Esophagus muscularis mucosa (tissue), 3 donors: ENCODE measurements around the gene IP6K1.
"Not testable (repeated sequence)": the region's sequence is repeated elsewhere in the genome, so short reads cannot be mapped to it uniquely, and the experiment has no call there.

ENCODE experiments used
- POLR2AphosphoS5 ChIP-seq, 2 donors: sonication (generic); formaldehyde crosslinking; IDR thresholded peaks; one replicate each; pipeline ENCODE4 v1.6.1; 2017; ENCODE audit warnings: antibody characterized with exemption in 2 of 2
- TF ChIP-seq, protein P1 (sequence below), 3 experiments: fragments of 200-600 bp in 2 of 3; fragments of 450-650 bp in 1 of 3; sonication (generic) in 2 of 3; IDR thresholded peaks; one replicate each; pipeline ENCODE4 v1.5.1; 2017 to 2019; ENCODE audit warnings: antibody characterized with exemption in 3 of 3, mild to moderate bottlenecking in 2 of 3, moderate library complexity in 1 of 3

DNA sequence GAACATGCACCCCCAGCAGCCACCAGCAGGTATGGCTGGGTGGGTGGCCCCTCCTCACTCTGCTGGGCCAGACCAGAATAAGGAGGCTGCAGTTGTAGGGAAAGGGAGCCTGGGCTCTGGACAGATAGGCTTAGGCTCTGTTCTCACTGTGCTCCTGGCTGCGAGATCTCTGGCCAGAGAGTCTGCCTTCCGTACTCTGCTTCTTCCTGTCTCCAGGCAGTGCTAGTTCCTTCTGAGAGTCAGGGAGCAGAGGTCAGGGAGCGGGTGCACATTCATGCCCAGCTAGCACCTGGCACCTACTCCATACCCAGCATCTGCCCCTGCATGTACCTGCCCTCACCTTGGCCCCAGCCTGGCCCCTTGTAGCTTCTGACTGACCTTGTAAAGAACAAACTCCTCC is 94.9 kb downstream of the IP6K1 start:
- TF ChIP-seq, protein P1, sequence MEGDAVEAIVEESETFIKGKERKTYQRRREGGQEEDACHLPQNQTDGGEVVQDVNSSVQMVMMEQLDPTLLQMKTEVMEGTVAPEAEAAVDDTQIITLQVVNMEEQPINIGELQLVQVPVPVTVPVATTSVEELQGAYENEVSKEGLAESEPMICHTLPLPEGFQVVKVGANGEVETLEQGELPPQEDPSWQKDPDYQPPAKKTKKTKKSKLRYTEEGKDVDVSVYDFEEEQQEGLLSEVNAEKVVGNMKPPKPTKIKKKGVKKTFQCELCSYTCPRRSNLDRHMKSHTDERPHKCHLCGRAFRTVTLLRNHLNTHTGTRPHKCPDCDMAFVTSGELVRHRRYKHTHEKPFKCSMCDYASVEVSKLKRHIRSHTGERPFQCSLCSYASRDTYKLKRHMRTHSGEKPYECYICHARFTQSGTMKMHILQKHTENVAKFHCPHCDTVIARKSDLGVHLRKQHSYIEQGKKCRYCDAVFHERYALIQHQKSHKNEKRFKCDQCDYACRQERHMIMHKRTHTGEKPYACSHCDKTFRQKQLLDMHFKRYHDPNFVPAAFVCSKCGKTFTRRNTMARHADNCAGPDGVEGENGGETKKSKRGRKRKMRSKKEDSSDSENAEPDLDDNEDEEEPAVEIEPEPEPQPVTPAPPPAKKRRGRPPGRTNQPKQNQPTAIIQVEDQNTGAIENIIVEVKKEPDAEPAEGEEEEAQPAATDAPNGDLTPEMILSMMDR (IDR thresholded peaks at IDR 0.05), result not testable (repeated sequence)
- TF ChIP-seq POLR2AphosphoS5 (IDR thresholded peaks at IDR 0.05), result not testable (repeated sequence)
